Measurements from ENCODE around the gene MGST2.

Gene MGST2

DNA sequence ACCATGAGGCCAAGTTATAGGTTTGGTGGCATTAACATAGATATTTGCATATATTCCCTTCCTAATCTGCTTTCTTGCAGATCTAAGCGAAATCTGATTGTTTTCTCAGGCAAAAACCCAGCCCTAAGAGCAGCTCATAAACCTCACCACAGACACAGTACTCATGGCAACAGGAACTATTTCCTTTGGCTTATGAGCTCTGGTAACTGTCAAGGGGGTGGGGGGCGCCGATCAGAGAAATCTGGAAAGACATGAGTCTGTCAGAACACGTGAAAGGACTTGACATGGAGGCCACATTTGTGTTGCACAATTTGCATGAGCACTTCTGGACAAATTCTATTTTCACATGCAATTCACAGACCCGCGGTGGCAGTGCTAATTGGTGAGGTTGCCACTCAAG, 83.7 kb downstream of the MGST2 start:
- no peak for DNase-seq
- intact Hi-C loops (cut with DNase I): no loop called here

- intact Hi-C loops (cut with DNase I): no loop called here
- DNase-seq: no peak
Observed at GRCh38 chr4:139749835-139750498, 84.3 kb downstream of the MGST2 start.

DNA sequence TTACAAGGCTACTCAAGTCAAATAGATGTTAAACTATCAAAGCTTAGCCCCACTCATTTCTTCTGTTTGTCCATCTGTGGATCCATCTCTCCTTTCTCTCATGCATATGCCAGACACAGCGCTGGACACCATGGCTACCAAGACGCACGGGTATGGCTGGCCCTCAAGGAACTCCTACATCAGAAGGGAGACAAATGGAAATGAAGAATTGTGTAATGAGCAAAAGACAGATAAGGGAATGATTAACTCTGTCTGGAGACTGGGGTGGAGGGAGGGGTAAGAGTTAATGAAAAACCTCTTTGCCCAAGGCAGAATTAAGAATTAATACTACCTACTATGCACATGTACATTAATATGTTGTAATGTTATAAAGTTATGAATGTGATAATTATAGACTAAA, 88.1 kb downstream of the MGST2 start:
- DNase-seq: no peak
- intact Hi-C loops (cut with DNase I): no loop called here

Measured in head of caudate nucleus (tissue), 42 donors.